ENCODE measurements around the gene C2CD4D. TPM values are rescaled to one million over a fixed set of nuclear protein-coding genes. Genes with fewer than 3 reads are reported as not detected.
"Not testable (repeated sequence)": the region's sequence is repeated elsewhere in the genome, so short reads cannot be mapped to it uniquely, and the experiment has no call there.

C2CD4D gene
- total and polyA plus RNA-seq, 8 donors, result 0.35 to 1.2 (median 0.59) TPM

DNA sequence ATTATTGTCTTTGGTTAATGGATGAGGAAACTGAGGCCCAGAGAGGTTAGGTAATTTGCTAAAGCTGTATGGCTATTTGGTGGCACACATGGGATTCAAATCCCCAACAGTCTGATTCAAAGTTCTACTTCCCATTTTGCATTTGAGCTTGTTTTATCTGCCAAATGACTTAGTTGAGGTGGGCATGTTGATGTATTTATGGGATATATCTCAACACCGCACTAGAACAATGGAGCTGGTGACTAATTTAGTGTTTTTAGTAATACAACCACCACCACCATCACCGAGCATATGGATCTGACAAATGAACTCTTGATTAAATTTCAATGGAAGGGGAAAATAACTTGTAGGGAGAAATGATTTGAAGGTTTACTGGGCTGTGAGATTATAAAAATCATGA lies 42.8 kb upstream of the C2CD4D start:
- no peak for ATAC-seq
- no peak overlapping the region for H3K27ac ChIP-seq
- H3K4me1 ChIP-seq, result no peaks in the 10 kb centered on the region
- peaks cover 0 to 3% (median 1%) of the 10 kb centered on the region in 3 donors for H3K36me3 ChIP-seq
- WGBS, 2 donors, result 93 to 96% methylated on average over 2 of the region's 2 CpGs
- H3K4me3 ChIP-seq, result no peak overlapping the region
- H3K27me3 ChIP-seq, result no peaks in the 10 kb centered on the region
- no peak for FAIRE-seq
- intact Hi-C loops (cut with DNase I), result no loop called here
- DNase-seq, result no peak
- no peaks in the 10 kb centered on the region for H3K9me3 ChIP-seq
- TF ChIP-seq CTCF (IDR thresholded peaks at IDR 0.05), result no peak

DNA sequence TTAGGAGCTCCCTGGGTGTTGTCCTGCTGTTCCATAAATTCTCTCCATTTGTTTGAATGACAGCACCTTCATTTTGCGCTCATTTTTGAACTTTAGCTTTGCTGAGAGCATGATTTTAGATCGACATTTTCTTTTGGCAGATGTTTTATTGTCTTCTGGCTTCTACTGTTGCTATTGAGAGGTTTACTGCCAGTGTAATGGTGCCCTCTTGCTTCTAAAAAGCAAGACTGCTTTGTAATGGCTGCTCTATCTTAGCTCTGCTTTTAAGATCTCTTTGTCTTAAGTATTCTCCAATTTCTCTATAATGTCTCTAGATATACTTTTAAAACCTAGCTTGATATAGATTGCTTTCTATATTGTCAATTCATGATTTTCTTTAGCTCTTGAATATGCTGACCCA lies 41.9 kb upstream of the C2CD4D start:
- DNase-seq (no peak), FAIRE-seq (no peak), ATAC-seq (peak in 1 of 4 donors; percentile 46)
- Histone ChIP-seq H3K27me3 (no peaks in the 10 kb centered on the region), H3K4me3 (no peak overlapping the region), H3K9me3 (no peaks in the 10 kb centered on the region), H3K36me3 (peaks cover 0 to 3% (median 0%) of the 10 kb centered on the region in 3 donors), H3K27ac (no peak overlapping the region), H3K4me1 (no peaks in the 10 kb centered on the region)
- WGBS, 2 donors, result 50% methylated on average over 2 of the region's 2 CpGs
- TF ChIP-seq CTCF (IDR thresholded peaks at IDR 0.05), result no peak
- intact Hi-C loops (cut with DNase I), result no loop called here

DNA sequence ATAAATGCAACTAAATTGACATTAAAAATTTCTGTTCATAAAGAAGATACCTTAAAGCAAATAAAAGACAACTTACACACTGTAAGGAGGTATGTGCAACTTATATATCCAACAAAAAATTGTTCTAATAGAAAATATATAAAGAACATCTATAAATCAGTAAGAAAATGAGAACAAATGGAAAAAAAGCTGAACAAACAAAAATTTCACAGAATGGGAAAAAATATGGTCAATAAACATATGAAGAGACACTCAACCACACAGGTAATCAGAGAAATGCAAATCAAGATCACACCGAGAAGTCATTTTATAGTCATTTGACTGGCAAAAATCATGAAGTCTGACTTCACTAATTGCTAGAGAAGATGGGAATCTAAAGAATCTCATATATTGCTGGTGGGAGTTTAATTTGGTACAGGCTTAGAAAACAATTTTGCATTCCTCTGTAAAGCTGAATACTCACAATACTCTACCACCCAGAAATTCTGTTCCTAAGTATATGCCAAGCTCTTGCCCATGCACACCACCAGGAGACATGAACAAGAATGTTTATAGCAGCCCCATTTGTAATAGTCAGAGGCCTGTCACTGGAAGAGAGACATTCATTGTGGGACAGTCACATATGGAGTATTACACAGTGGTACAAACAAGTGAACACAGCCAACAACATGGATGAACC lies 35.9 kb upstream of the C2CD4D start:
- TF ChIP-seq CTCF (IDR thresholded peaks at IDR 0.05), result no peak
- Histone ChIP-seq H3K27me3 (no peaks in the 10 kb centered on the region), H3K27ac (no peak overlapping the region), H3K36me3 (peaks cover 0 to 3% (median 0%) of the 10 kb centered on the region in 3 donors), H3K9me3 (no peaks in the 10 kb centered on the region), H3K4me3 (no peak overlapping the region), H3K4me1 (no peaks in the 10 kb centered on the region)
- DNase-seq (no peak), ATAC-seq (no peak), FAIRE-seq (no peak)
- WGBS, 2 donors, result 89 to 100% methylated on average over 1 of the region's 1 CpG
- intact Hi-C loops (cut with DNase I), result no loop called here

- H3K4me3 ChIP-seq; DNase-seq; FAIRE-seq; H3K36me3 ChIP-seq; H3K9me3 ChIP-seq; H3K27me3 ChIP-seq; H3K4me1 ChIP-seq; ATAC-seq; intact Hi-C loops (cut with DNase I): not testable (repeated sequence)
- WGBS, 2 donors, result 71 to 78% methylated on average over 9 of the region's 9 CpGs
- peak overlapping the region in 1 of 4 donors; percentile 23 for H3K27ac ChIP-seq
Measured at GRCh38 chr1:151872776-151873175, 33.2 kb upstream of the C2CD4D start.

DNA sequence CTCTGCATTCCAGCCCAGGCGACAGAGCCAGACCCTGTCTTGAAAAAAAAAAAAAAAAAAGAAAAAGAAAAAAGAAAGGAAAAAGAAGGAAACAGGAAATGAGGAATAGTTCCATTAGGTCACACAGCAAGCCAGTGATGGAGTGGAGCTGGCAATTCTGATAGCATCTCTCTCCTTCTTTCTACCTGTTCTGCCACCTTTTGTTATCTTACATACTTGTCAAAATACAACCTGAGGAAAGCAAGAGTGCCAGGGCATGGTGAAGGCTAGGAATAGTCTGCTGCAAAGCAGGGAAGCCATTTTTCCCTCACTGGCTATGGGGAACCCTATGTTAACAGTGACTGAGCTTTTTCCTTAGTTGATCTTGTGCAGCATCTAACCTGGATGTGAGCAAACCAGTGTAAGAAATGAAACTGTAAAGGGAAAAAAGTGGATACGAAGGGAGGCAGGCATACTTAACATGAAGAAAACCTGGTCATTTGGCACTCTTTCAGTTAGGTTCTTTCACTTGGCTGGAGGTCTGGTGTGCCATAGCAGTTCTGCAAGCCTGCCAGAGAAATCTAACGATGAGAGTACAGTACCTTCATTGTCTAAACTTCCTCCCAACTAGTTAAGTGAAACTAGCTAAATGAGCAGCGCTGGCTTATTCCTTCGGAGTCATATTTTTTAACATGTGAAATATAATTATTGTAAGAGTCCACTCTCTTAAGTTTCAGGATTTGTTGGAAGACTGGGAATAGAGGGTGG lies 31.8 kb upstream of the C2CD4D start:
- Histone ChIP-seq H3K4me1 (no peaks in the 10 kb centered on the region), H3K4me3 (no peak overlapping the region), H3K27me3 (no peaks in the 10 kb centered on the region), H3K27ac (peak overlapping the region; percentile 23 to 80 (median 56)), H3K9me3 (no peaks in the 10 kb centered on the region), H3K36me3 (no peaks in the 10 kb centered on the region)
- peak; percentile 46 to 83 (median 72) for ATAC-seq
- TF ChIP-seq CTCF (IDR thresholded peaks at IDR 0.05), result no peak
- intact Hi-C loops (cut with DNase I), result no loop called here
- no peak for DNase-seq
- WGBS, 2 donors, result 38 to 55% methylated on average over 5 of the region's 5 CpGs
- no peak for FAIRE-seq

Data from pancreas (tissue), 10 donors.